H1 (cell line): Measurements from ENCODE around the gene AMBP. TPM values are rescaled to one million over a fixed set of nuclear protein-coding genes. Genes with fewer than 3 reads are reported as not detected.

ENCODE experiments used
- ASH2L ChIP-seq: fragments of 200-600, 300-600 bp; sonication (generic); IDR thresholded peaks from one replicate; pipeline ENCODE4 v1.7.1; 2017; ENCODE audit warnings: low read length
- BACH1 ChIP-seq: IDR thresholded peaks from 2 replicates; pipeline ENCODE4 v1.6.1; 2012; ENCODE audit warnings: low read length, improper control_type of control experiment
- CHD1 ChIP-seq: IDR thresholded peaks from 2 replicates; pipeline ENCODE4 v1.6.1; 2012; ENCODE audit warnings: low read depth, low read length, improper control_type of control experiment
- JUND ChIP-seq: IDR thresholded peaks from 2 replicates; pipeline ENCODE4 v1.6.1; 2011; ENCODE audit warnings: mild to moderate bottlenecking, improper control_type of control experiment, low read length
- RNF2 ChIP-seq: fragments of 200-900, 300-1000 bp; sonication (generic); IDR thresholded peaks from 2 replicates; pipeline ENCODE4 v1.7.1; 2016; ENCODE audit warnings: borderline replicate concordance, low read depth, mild to moderate bottlenecking, antibody characterized with exemption, low read length; ENCODE audit not compliant: poor library complexity, severe bottlenecking; ENCODE audit errors: missing control alignments
- polyA plus RNA-seq, 7 experiments: library from polyadenylated mRNA; depleted of rRNA in 3 of 7; stranded (reverse) in 5 of 7; unstranded in 2 of 7; fragments of >200 nt in 5 of 7; fragments of 200-250 nt in 2 of 7; gene quantifications; 1 replicate in 5 of 7; 2 replicates in 1 of 7; 4 replicates in 1 of 7; pipeline versions ENCODE4 v1.2.1 to v1.2.3, GENCODE V29; 2011 to 2013; ENCODE audit warnings: missing spikeins in 2 of 7, mixed read lengths in 2 of 7
- total RNA-seq: library from RNA; stranded (reverse); fragmentation: NEBNext Ultra II Directional; extraction: Animal tissue kit (Norgen Biotek cat#: 25700); gene quantifications from 2 replicates; pipeline ENCODE4 v1.2.1, GENCODE V29; 2021

AMBP gene
- total and polyA plus RNA-seq, 2 of the 8 experiments (the other 6 are each of a cell fraction or from before 2014, with no cell fraction given): 3.0 to 4.0 TPM

- TF ChIP-seq RNF2 (no peak), BACH1 (no peak), JUND (no peak), CHD1 (no peak), ASH2L (peak; percentile 24)
These were observed 21.0 kb upstream of the AMBP start, which contains the start of gene KIF12 (continued) for GRCh38 chr9:114098936-114099668.
